ENCODE results near the gene FRMD5. TPM values are rescaled to one million over a fixed set of nuclear protein-coding genes. Genes with fewer than 3 reads are reported as not detected.

Gene FRMD5
- polyA plus RNA-seq, 1 donor from 2014 or later, result 25.8 TPM

GRCh38 chr15:44194323-44195150, 534 bp downstream of the FRMD5 start:
- TF ChIP-seq CTCF (IDR thresholded peaks at IDR 0.05; ENCODE audit: poor library complexity, severe bottlenecking) (no peak), MXI1 (conservative IDR thresholded peaks at IDR 0.05; ENCODE audit: poor library complexity, severe bottlenecking) (peak; percentile 39), TAF1 (IDR thresholded peaks at IDR 0.05; ENCODE audit: low read depth) (no peak)
- Histone ChIP-seq H3K27me3 (ENCODE audit: insufficient read depth, low read depth, low read length) (no peaks in the 10 kb centered on the region), H3F3A (ENCODE audit: insufficient read depth, low read length, poor library complexity, severe bottlenecking) (peaks cover 3% of the 10 kb centered on the region), H4K20me1 (ENCODE audit: insufficient read depth) (no peaks in the 10 kb centered on the region), H3K4me2 (ENCODE audit: low read length) (peak overlapping the region; percentile 81), H2AFZ (ENCODE audit: low read depth, low read length) (peak overlapping the region; percentile 28), H3K79me2 (replicated peaks; ENCODE audit: insufficient read depth, low read length) (peaks cover 25% of the 10 kb centered on the region), H3K9ac (ENCODE audit: low read length) (peak overlapping the region; percentile 73), H3K36me3 (ENCODE audit: insufficient read depth, low read length) (no peaks in the 10 kb centered on the region), H3K27ac (ENCODE audit: low read length) (peak overlapping the region; percentile 76), H3K4me3 (ENCODE audit: low read length) (peak overlapping the region; percentile 93), H3K9me2 (ENCODE audit: insufficient read depth, low read length) (no peaks in the 10 kb centered on the region), H3K9me3 (ENCODE audit: low read length) (no peaks in the 10 kb centered on the region)

- H3K9ac ChIP-seq (ENCODE audit: low read length), result peak overlapping the region; percentile 73
- peak overlapping the region; percentile 28 for H2AFZ ChIP-seq (ENCODE audit: low read depth, low read length)
- H3K79me2 ChIP-seq (replicated peaks; ENCODE audit: insufficient read depth, low read length), result peaks cover 25% of the 10 kb centered on the region
- peak overlapping the region; percentile 93 for H3K4me3 ChIP-seq (ENCODE audit: low read length)
- no peaks in the 10 kb centered on the region for H3K27me3 ChIP-seq (ENCODE audit: insufficient read depth, low read depth, low read length)
- peaks cover 3% of the 10 kb centered on the region for H3F3A ChIP-seq (ENCODE audit: insufficient read depth, low read length, poor library complexity, severe bottlenecking)
- H4K20me1 ChIP-seq (ENCODE audit: insufficient read depth), result no peaks in the 10 kb centered on the region
- peak overlapping the region; percentile 81 for H3K4me2 ChIP-seq (ENCODE audit: low read length)
- no peaks in the 10 kb centered on the region for H3K36me3 ChIP-seq (ENCODE audit: insufficient read depth, low read length)
- H3K9me2 ChIP-seq (ENCODE audit: insufficient read depth, low read length), result no peaks in the 10 kb centered on the region
- H3K9me3 ChIP-seq (ENCODE audit: low read length), result no peaks in the 10 kb centered on the region
- H3K27ac ChIP-seq (ENCODE audit: low read length), result peak overlapping the region; percentile 76
- TF ChIP-seq TAF1 (IDR thresholded peaks at IDR 0.05; ENCODE audit: low read depth), result peak; percentile 49
- peak; percentile 60 for TF ChIP-seq POLR2AphosphoS5 (IDR thresholded peaks at IDR 0.05)
- no peak for TF ChIP-seq CTCF (IDR thresholded peaks at IDR 0.05; ENCODE audit: poor library complexity, severe bottlenecking)
- peak; percentile 75 for TF ChIP-seq REST (IDR thresholded peaks at IDR 0.05; ENCODE audit: borderline replicate concordance)
- no peak for TF ChIP-seq MXI1 (conservative IDR thresholded peaks at IDR 0.05; ENCODE audit: poor library complexity, severe bottlenecking)
- TF ChIP-seq SMC3 (conservative IDR thresholded peaks at IDR 0.05; ENCODE audit: poor library complexity), result peak; percentile 33
- no peak for TF ChIP-seq EZH2 (IDR thresholded peaks at IDR 0.05; ENCODE audit: borderline replicate concordance, insufficient read depth, low read length, poor library complexity, severe bottlenecking)
- TF ChIP-seq RAD21 (conservative IDR thresholded peaks at IDR 0.05), result no peak
- TF ChIP-seq EP300 (conservative IDR thresholded peaks at IDR 0.05; ENCODE audit: poor library complexity, severe bottlenecking), result no peak
These were observed 1.3 kb downstream of the FRMD5 start for GRCh38 chr15:44193651-44194322.

Data from neural cell (in vitro differentiated cells).